Esophagus muscularis mucosa (tissue), 4 donors: ENCODE results near the gene EEPD1. TPM values are rescaled to one million over a fixed set of nuclear protein-coding genes. Genes with fewer than 3 reads are reported as not detected.

Experiments used
- DNase-seq: peaks from one replicate; pipeline ENCODE4 v3.0.0-alpha.2; 2017; ENCODE audit errors: extremely low spot score
- H3K27ac ChIP-seq, 4 donors: fragments of 200-600 bp; sonication (generic); replicated peaks in 1 of 4; 1 replicate in 3 of 4; 2 replicates in 1 of 4; pipeline ENCODE4 v1.5.1; 2016 to 2019; ENCODE audit warnings: mild to moderate bottlenecking in 1 of 4
- H3K27me3 ChIP-seq, 4 donors: fragments of 200-600 bp; sonication (generic); one replicate each; pipeline versions ENCODE4 v1.5.1 to v1.6.0; 2016 to 2019
- H3K36me3 ChIP-seq, 4 donors: fragments of 200-600 bp; sonication (generic); one replicate each; pipeline ENCODE4 v1.5.1; 2016 to 2019
- H3K4me1 ChIP-seq, 4 donors: fragments of 200-600 bp; sonication (generic); one replicate each; pipeline ENCODE4 v1.5.1; 2016 to 2019
- H3K4me3 ChIP-seq, 4 donors: fragments of 200-600 bp; sonication (generic); 1 replicate in 2 of 4; 2 replicates in 2 of 4; pipeline ENCODE4 v1.5.1; 2016 to 2019; ENCODE audit warnings: mild to moderate bottlenecking in 4 of 4, moderate library complexity in 1 of 4
- H3K9me3 ChIP-seq, 4 donors: fragments of 200-600 bp; sonication (generic); 1 replicate in 3 of 4; 2 replicates in 1 of 4; pipeline ENCODE4 v1.5.1; 2016 to 2019
- EP300 ChIP-seq: sonication (generic); formaldehyde crosslinking; IDR thresholded peaks from one replicate; pipeline ENCODE4 v1.6.1; 2017; ENCODE audit warnings: antibody characterized with exemption
- POLR2A ChIP-seq: fragments of 450-650 bp; IDR thresholded peaks from one replicate; pipeline ENCODE4 v1.6.1; 2017; ENCODE audit warnings: antibody characterized with exemption, moderate library complexity, mild to moderate bottlenecking, low read depth
- POLR2AphosphoS5 ChIP-seq, 2 donors: sonication (generic); formaldehyde crosslinking; IDR thresholded peaks; one replicate each; pipeline ENCODE4 v1.6.1; 2017; ENCODE audit warnings: antibody characterized with exemption in 2 of 2
- WGBS: methylation state at CpG from one replicate; pipeline ENCODE4 v1.1.5; 2018; 5-methylcytosine and 5-hydroxymethylcytosine counted together
- intact Hi-C: fragments of 100-400 bp; cut with DNase I; formaldehyde crosslinking; loops from one replicate; pipeline ENCODE4 v1.15.1; 2023
- total RNA-seq, 4 donors: library from RNA; depleted of rRNA; stranded (reverse); fragments of >200 nt; gene quantifications; one replicate each; pipeline versions ENCODE4 v1.1.0 to v1.2.1, GENCODE V29; 2016
- TF ChIP-seq, protein P1 (sequence below), 3 experiments: fragments of 200-600 bp in 2 of 3; fragments of 450-650 bp in 1 of 3; sonication (generic) in 2 of 3; IDR thresholded peaks; one replicate each; pipeline ENCODE4 v1.5.1; 2017 to 2019; ENCODE audit warnings: antibody characterized with exemption in 3 of 3, mild to moderate bottlenecking in 2 of 3, moderate library complexity in 1 of 3

EEPD1 gene
- total RNA-seq, 4 donors from 2014 or later, result 18.7 to 27.9 (median 26.6) TPM

DNA sequence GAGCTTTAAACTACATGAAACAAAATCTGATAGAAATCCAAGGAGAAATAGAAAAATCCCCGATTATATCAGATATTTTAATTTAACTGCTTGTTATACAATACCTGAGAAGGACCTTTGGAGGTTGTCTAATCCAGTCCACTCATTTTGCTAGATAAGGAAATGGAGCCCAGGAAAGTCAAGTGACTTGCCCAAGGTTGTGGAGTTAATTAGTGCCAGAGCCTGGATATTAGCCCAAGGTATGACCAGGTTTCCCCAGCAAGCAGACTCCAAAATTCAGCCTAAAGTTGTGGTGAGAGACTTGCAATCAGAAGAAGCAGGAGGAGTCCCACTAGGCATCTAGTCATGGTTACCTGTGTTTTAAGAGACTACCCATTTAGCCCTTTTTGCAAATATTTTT is 11.7 kb upstream of the EEPD1 start:
- no peak for TF ChIP-seq EP300
- no peak for TF ChIP-seq POLR2A
- TF ChIP-seq POLR2AphosphoS5 (IDR thresholded peaks at IDR 0.05), result no peak
- TF ChIP-seq, protein P1, sequence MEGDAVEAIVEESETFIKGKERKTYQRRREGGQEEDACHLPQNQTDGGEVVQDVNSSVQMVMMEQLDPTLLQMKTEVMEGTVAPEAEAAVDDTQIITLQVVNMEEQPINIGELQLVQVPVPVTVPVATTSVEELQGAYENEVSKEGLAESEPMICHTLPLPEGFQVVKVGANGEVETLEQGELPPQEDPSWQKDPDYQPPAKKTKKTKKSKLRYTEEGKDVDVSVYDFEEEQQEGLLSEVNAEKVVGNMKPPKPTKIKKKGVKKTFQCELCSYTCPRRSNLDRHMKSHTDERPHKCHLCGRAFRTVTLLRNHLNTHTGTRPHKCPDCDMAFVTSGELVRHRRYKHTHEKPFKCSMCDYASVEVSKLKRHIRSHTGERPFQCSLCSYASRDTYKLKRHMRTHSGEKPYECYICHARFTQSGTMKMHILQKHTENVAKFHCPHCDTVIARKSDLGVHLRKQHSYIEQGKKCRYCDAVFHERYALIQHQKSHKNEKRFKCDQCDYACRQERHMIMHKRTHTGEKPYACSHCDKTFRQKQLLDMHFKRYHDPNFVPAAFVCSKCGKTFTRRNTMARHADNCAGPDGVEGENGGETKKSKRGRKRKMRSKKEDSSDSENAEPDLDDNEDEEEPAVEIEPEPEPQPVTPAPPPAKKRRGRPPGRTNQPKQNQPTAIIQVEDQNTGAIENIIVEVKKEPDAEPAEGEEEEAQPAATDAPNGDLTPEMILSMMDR (IDR thresholded peaks at IDR 0.05), result no peak
- intact Hi-C loops, result no loop called here
- no peaks in the 10 kb centered on the region for H3K27me3 ChIP-seq
- H3K36me3 ChIP-seq, result no peaks in the 10 kb centered on the region
- H3K27ac ChIP-seq, result no peak overlapping the region
- H3K4me1 ChIP-seq, result peaks cover 0 to 6% (median 0%) of the 10 kb centered on the region in 4 donors
- H3K9me3 ChIP-seq, result no peaks in the 10 kb centered on the region
- DNase-seq, result no peak
- 91% methylated on average over 1 of the region's 1 CpG for WGBS
- no peak overlapping the region for H3K4me3 ChIP-seq

DNA sequence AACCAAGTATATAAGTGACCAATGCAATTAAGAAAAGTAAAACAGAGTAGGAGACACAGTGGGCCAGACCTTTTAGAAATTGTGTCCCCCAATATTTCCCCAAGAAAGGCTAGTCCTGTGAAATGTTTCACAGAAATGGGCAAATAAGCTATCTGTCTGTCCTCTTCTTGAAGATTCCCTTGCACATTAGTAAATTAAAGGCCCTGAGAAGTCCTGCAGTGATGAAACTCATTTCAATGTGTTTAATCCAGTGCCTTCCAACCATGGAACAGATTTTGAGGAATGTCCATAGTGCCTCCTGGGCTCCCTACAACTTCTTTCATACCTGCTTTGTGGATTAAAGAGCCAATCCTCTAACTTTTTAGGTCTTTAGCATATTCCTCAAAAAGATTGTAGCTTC is 11.2 kb upstream of the EEPD1 start:
- H3K9me3 ChIP-seq, result no peaks in the 10 kb centered on the region
- intact Hi-C loops, result no loop called here
- no peak overlapping the region for H3K27ac ChIP-seq
- TF ChIP-seq POLR2A (no peak), EP300 (no peak)
- DNase-seq, result peak; percentile 47
- H3K4me3 ChIP-seq, result no peak overlapping the region
- H3K36me3 ChIP-seq, result no peaks in the 10 kb centered on the region
- no peaks in the 10 kb centered on the region for H3K27me3 ChIP-seq
- peaks cover 0 to 6% (median 0%) of the 10 kb centered on the region in 4 donors for H3K4me1 ChIP-seq

DNA sequence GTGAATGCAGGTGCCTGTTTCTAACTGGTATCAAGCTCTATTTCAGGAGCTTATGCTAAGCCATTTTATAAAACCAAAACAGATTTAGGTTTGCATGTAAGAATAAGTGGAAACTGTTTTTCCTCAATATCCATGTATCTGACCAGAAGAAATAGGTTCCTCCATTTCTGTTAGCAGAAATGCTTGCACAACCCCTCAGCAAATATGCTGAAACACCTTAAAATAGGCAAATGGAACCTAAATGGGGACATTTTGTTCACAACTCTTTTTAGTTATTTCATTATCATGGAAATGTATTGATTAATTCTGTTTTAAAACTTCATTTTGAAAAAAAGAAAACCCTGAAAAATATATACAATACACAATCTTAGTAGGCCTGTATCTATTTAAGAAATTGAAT is 8.9 kb upstream of the EEPD1 start:
- TF ChIP-seq POLR2AphosphoS5 (IDR thresholded peaks at IDR 0.05) (no peak), EP300 (no peak), POLR2A (no peak)
- TF ChIP-seq, protein P1 (IDR thresholded peaks at IDR 0.05), result no peak

GRCh38 chr7:36145686-36146085 is 7.4 kb upstream of the EEPD1 start:
- no peak overlapping the region for H3K4me3 ChIP-seq
- no peak overlapping the region for H3K27ac ChIP-seq
- WGBS, result 68% methylated on average over 1 of the region's 1 CpG
- DNase-seq, result no peak
- H3K9me3 ChIP-seq, result peaks cover 0 to 9% (median 4%) of the 10 kb centered on the region in 4 donors
- H3K36me3 ChIP-seq, result no peaks in the 10 kb centered on the region
- no peaks in the 10 kb centered on the region for H3K4me1 ChIP-seq
- intact Hi-C loops, result no loop called here
- H3K27me3 ChIP-seq, result no peaks in the 10 kb centered on the region
- TF ChIP-seq POLR2A (no peak), POLR2AphosphoS5 (IDR thresholded peaks at IDR 0.05) (no peak), EP300 (no peak)
- TF ChIP-seq, protein P1 (IDR thresholded peaks at IDR 0.05), result no peak

More for the DNA sequence above, 8.9 kb upstream of the EEPD1 start:
- intact Hi-C loops, result no loop called here
- peaks cover 0 to 9% (median 4%) of the 10 kb centered on the region in 4 donors for H3K9me3 ChIP-seq
- H3K27ac ChIP-seq, result no peak overlapping the region
- no peaks in the 10 kb centered on the region for H3K4me1 ChIP-seq
- no peaks in the 10 kb centered on the region for H3K27me3 ChIP-seq
- H3K4me3 ChIP-seq, result no peak overlapping the region
- H3K36me3 ChIP-seq, result no peaks in the 10 kb centered on the region
- no peak for DNase-seq

- Histone ChIP-seq H3K27ac (no peak overlapping the region), H3K36me3 (no peaks in the 10 kb centered on the region), H3K9me3 (peaks cover 0 to 9% (median 4%) of the 10 kb centered on the region in 4 donors), H3K4me1 (peaks cover 4 to 6% (median 4%) of the 10 kb centered on the region in 4 donors), H3K4me3 (no peak overlapping the region), H3K27me3 (no peaks in the 10 kb centered on the region)
- peak; percentile 90 for DNase-seq
- intact Hi-C loops, result no loop called here
- 91% methylated on average over 1 of the region's 4 CpGs for WGBS
- TF ChIP-seq POLR2AphosphoS5 (IDR thresholded peaks at IDR 0.05) (no peak), POLR2A (no peak), EP300 (no peak)
- TF ChIP-seq, protein P1 (IDR thresholded peaks at IDR 0.05), result no peak
These were observed 5.7 kb upstream of the EEPD1 start for GRCh38 chr7:36147361-36147760.
